Measurements from ENCODE around the gene USP38. TPM values are rescaled to one million over a fixed set of nuclear protein-coding genes. Genes with fewer than 3 reads are reported as not detected.

USP38 gene
- total and polyA plus RNA-seq, 2 donors (not counting 1 experiment from before 2014, with no cell fraction given), result 13.9 to 15.7 TPM

GRCh38 chr4:143188136-143189088, 3.7 kb downstream of the USP38 start:
- peak overlapping the region; percentile 98 for H3K4me2 ChIP-seq (ENCODE audit: extremely low read depth, insufficient read depth, low read length)
- no peak for DNase-seq (ENCODE audit: low read depth in 2 of 2)
- peaks cover 3% of the 10 kb centered on the region for H3K4me1 ChIP-seq (ENCODE audit: control insufficient read depth, extremely low read depth, insufficient read depth, low read length)
- TF ChIP-seq CTCF (conservative IDR thresholded peaks at IDR 0.05 in 1 of 2, IDR thresholded peaks at IDR 0.05 in 1 of 2; ENCODE audit: low read depth in 1 of 2, low read length in 2 of 2) (no peak), EZH2 (IDR thresholded peaks at IDR 0.05; ENCODE audit: low read length, missing control alignments) (no peak)
- no peak overlapping the region for H3K9ac ChIP-seq (ENCODE audit: insufficient read depth, low read length)
- H3K36me3 ChIP-seq (ENCODE audit: control insufficient read depth, insufficient read depth, low read length), result peaks cover 2% of the 10 kb centered on the region
- peak overlapping the region; percentile 9 for H3K27ac ChIP-seq (ENCODE audit: insufficient read depth, low read length)
- H2AFZ ChIP-seq (ENCODE audit: low read length), result no peak overlapping the region
- H3K9me3 ChIP-seq (ENCODE audit: control insufficient read depth, insufficient read depth, low read depth, low read length), result no peaks in the 10 kb centered on the region
- peak overlapping the region; percentile 63 to 88 (median 84) for H3K4me3 ChIP-seq (replicated peaks in 1 of 4; ENCODE audit: control extremely low read depth in 1 of 4, insufficient read depth in 1 of 4, low read depth in 3 of 4, low read length in 4 of 4)
- H3K79me2 ChIP-seq (ENCODE audit: control insufficient read depth, insufficient read depth, low read length), result peaks cover 68% of the 10 kb centered on the region
- no peaks in the 10 kb centered on the region for H3K27me3 ChIP-seq (ENCODE audit: control insufficient read depth, insufficient read depth, low read length)
- H4K20me1 ChIP-seq (ENCODE audit: control insufficient read depth, extremely low read depth, insufficient read depth, low read length), result peaks cover 2% of the 10 kb centered on the region

- Histone ChIP-seq H2AFZ (ENCODE audit: low read length) (no peak overlapping the region), H3K4me2 (ENCODE audit: extremely low read depth, insufficient read depth, low read length) (peak overlapping the region; percentile 78), H4K20me1 (ENCODE audit: control insufficient read depth, extremely low read depth, insufficient read depth, low read length) (peaks cover 2% of the 10 kb centered on the region)
Observed at GRCh38 chr4:143189528-143189927, 4.8 kb downstream of the USP38 start.

More at GRCh38 chr4:143189528-143189927, 4.8 kb downstream of the USP38 start:
- no peak for DNase-seq (ENCODE audit: low read depth in 2 of 2)
- Histone ChIP-seq H3K9me3 (ENCODE audit: control insufficient read depth, insufficient read depth, low read depth, low read length) (no peaks in the 10 kb centered on the region), H3K4me1 (ENCODE audit: control insufficient read depth, extremely low read depth, insufficient read depth, low read length) (peaks cover 3% of the 10 kb centered on the region), H3K27me3 (ENCODE audit: control insufficient read depth, insufficient read depth, low read length) (no peaks in the 10 kb centered on the region), H3K36me3 (ENCODE audit: control insufficient read depth, insufficient read depth, low read length) (peaks cover 2% of the 10 kb centered on the region), H3K9ac (ENCODE audit: insufficient read depth, low read length) (no peak overlapping the region), H3K4me3 (replicated peaks in 1 of 4; ENCODE audit: control extremely low read depth in 1 of 4, insufficient read depth in 1 of 4, low read depth in 3 of 4, low read length in 4 of 4) (peak overlapping the region in 2 of 4 experiments; percentile 82 to 88), H3K79me2 (ENCODE audit: control insufficient read depth, insufficient read depth, low read length) (peaks cover 71% of the 10 kb centered on the region), H3K27ac (ENCODE audit: insufficient read depth, low read length) (no peak overlapping the region)
- TF ChIP-seq CTCF (conservative IDR thresholded peaks at IDR 0.05 in 1 of 2, IDR thresholded peaks at IDR 0.05 in 1 of 2; ENCODE audit: low read depth in 1 of 2, low read length in 2 of 2) (no peak), EZH2 (IDR thresholded peaks at IDR 0.05; ENCODE audit: low read length, missing control alignments) (no peak)
